Activated CD8-positive, alpha-beta memory T cell treated with anti-CD3 and anti-CD28 coated beads for 24 hours (primary cell): Measurements from ENCODE around the gene ADGRL2.
"Not testable (repeated sequence)": the region's sequence is repeated elsewhere in the genome, so short reads cannot be mapped to it uniquely, and the experiment has no call there.

ENCODE experiments used
- DNase-seq: peaks from one replicate; pipeline ENCODE4 v3.0.0-alpha.2; 2020

The ADGRL2 gene

DNA sequence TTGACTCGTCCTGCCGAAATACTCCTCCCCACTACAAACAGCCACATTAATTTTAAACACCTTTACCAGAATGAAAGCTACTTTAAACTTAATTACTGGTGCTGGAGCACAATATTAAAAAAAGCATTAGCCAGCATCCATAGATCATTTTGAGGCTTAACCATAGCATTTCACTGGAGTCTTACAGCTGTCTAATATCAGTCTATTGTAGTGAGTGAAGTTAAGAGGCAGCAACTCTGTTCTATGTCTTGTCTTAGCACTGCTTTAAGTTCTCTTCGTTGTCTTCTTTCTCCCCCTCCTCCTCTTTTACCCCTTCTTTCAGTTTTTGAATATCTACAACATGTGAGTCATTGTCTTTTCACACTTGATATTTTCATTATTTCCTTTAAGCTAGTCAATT lies 49.3 kb downstream of the ADGRL2 start:
- DNase-seq = no peak

DNA sequence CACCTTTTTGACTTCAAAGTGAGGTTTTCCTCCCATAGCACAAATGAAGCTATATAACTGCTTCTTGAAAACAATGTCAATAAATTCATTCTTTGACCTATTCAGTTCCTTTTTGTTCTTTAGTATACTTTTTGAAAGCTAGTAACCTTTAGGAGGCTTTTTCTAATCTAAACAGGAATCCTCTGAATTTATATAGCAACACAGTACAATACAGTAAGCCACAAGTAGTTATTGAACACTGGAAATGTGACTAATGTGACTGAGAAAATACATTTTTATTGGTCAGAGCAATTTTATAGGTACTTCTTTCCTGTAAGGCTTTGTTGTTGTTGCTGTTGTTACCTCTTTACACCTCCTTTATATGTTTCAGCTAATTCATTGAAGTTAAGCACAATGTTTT lies 49.8 kb downstream of the ADGRL2 start:
- DNase-seq = no peak

DNA sequence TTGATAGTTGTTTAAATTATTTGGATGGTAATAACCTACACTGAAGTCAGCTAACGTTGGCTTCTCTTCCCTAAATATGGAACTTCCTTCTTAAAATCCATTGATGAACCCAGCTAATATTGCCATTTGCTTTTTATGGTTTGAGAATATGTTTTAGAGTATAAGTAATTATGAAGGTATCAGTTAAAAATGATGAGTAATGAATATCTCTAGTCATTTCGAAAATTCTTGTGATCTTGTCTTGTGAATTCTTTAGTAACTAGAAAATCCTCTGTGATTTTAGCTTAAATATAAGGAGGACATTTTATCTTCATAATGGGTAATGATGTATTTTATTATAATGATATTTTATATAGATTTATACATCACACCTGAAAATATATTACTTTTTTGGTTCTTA lies 50.5 kb downstream of the ADGRL2 start:
- DNase-seq = no peak

DNA sequence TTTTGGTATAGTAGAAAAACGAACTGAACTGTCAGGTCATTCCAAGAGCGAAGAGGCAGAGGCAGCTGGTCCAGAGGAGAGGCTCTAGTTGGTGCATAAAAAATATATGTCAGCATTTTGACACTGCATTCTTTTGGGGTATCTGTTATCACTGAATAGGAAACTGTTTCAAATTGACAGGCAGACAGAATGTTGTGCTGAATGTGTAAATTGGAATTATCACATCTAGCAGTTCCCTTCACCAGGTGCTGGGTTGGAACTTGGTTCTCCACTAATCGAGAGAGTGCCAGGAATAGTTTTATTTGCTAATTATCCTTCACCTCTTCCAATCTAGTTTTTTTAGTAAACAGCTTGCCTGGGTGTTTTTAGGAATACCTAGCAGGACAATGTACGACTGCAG lies 52.2 kb downstream of the ADGRL2 start:
- no peak for DNase-seq

DNA sequence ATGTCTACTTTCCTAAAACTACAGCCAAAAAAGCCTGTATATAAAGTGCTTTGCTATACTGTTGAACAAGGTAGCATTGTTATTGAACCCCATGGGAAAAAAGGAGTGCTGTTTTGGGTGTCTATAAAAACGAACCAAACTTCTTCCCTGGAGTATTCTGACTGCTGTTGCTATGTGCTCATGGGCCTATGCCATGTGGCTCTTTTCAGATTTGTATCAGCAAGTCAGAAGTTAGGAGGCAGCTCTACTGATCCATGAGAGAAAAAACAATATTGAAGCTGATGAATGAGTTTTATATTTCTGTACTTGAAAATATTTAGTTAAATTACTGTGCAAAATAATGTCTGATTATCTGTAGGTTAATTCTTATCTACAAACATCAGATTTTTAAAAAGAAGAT lies 66.5 kb downstream of the ADGRL2 start:
- no peak for DNase-seq

DNA sequence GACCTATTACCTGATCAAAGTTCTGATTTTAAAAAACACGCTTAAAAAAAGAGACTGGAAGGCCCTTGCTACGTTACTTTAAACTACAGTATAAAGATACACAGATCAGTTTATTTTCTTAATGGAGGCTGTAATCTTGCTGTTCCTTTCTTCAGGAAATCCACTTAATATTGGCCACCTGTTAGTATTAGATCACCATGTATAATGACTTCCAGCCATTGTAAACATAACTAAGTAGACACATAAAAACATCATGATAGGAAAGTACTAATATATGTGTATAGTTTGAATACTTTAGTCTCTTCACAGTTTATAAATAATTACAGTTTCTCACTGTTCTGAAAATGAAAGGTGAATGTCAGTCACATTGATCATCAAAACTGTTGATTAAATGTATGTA lies 68.6 kb downstream of the ADGRL2 start:
- DNase-seq = no peak

DNA sequence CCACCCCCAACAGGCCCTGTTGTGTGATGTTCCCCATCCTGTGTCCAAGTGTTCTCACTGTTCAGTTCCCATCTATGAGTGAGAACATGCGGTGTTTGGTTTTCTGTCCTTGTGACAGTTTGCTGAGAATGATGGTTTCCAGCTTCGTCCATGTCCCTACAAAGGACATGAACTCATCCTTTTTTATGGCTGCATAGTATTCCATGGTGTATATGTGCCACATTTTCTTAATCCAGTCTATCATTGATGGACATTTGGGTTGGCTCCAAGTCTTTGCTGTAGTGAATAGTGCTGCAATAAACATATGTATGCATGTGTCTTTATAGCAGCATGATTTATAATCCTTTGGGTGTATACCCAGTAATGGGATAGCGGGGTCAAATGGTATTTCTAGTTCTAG lies 70.4 kb downstream of the ADGRL2 start:
- DNase-seq = not testable (repeated sequence)

DNA sequence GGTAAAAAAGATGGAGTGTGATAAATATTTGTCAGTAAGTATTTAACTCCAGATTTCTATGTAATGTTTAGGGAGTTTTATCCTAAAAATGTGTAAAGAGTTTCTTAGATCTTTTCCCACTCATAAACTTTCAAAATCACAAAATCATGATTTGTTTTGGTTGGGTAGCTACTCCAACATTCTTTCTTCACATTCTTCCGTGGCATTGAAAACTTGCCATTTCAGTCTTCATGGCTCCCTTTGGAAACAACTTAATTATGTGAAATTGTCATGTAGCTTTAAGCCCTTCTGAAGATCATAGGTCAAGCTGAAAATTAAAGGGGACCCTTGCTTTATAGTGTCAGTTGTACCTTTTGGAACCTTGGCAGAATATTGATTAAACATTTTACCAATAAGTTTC lies 73.2 kb downstream of the ADGRL2 start:
- DNase-seq = no peak

DNA sequence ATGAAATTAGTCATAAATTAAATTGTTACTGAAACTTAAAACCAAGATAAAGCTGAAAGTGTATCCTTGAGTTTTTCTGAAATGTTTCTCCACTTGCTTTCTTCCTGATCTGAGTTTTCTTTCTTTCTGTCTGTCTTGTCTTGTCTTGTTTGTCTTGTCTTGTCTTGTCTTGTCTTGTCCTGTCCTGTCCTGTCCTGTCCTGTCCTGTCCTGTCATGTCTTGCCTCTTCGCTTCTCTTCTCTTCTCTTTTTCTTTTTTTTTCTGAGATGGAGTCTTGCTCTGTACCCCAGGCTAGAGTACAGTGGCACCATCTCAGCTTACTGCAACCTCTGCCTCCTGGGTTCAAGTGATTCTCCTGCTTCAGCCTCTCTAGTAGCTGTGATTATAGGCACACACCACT lies 73.7 kb downstream of the ADGRL2 start:
- no peak for DNase-seq

DNA sequence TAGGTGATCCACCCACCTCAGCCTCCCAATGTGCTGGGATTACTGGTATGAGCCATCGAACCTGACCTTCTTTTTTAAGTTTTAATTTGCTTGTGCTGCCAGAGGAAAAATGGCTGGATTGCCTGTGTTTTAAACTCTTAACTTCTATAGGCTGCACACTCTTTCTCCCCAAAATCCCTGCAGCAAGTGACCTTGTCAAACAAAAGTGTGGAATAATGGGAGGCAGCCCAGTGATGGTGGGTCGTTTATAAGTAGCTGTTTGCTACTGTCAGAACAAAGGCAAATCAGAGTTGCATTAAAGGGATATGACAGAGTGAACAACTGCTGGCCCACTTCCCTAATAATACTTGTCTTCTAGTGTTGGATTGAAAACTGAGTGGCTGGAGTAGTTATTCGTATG lies 74.2 kb downstream of the ADGRL2 start:
- DNase-seq = no peak

DNA sequence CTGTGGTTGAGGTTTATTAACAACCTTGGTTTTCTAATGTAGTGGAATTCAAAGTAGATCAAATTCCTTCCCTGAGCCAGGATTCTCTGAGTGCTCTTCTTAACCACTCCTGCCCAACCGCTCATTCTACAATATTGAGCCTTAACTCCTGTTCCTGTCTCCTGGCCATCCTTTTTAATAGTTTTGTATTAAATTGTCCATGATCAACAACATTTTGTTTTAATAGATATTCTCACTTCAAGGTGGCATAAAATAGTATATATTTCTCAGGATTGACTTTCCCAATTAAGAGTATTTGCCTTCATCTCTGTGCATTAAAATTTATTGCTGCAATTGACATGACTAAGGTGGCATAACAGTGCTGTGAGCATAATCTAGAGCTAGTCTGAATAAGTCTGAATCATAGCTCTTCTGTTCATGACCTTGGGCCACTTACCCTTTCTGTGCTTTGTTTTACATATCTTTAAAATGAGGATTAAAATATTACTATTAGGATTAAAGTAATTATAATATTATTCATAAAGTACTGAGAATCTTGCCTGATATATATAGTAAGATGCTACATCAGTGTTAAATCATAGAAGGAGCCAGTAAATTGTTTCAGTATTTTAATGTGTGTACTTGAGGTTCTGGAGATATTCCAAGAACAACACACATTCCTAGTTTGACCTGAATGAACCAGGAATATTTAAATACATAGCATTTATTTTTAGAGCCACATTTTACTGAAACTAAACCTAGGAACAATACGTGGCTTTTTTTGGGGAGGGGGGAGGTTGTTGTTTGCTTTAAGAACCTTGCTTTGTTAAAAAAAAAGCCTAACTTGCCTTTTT lies 76.4 kb downstream of the ADGRL2 start:
- DNase-seq = no peak

DNA sequence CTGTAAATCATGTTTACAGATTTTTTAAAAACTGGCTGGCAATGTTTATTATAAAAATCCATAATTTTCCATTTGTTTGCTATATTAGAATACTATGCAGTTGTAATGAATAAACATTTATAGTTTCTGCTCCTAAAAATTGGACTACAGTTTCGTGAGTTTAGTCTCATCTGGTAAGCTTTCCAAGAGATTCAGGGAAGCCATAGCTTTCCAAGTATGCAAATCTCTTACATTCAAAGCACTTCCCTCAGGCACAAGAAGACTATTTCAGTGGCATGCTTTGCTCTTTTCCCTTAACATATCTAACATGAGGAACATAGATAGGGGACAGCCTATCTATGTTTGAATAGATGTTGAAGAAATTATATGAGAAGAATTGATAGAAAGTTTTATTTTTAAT lies 77.2 kb downstream of the ADGRL2 start:
- no peak for DNase-seq

DNA sequence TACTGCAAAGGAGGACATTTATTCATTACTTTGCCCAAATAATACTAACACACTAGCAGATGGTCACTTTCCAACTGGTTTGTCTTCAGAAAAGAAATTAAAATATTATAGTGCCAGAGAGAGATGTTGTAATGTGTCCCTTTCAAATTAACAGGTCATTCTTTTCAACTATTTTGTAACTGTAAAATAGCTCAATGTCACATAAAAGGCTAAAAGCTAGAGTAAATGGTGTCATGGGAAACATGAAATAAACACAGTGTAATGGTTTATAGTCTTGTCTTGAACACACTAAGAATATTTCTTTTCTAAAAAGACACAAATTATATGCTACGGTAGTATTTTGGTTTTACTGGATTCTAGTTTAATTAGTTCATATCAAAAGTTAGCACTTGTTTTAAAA lies 77.8 kb downstream of the ADGRL2 start:
- no peak for DNase-seq

DNA sequence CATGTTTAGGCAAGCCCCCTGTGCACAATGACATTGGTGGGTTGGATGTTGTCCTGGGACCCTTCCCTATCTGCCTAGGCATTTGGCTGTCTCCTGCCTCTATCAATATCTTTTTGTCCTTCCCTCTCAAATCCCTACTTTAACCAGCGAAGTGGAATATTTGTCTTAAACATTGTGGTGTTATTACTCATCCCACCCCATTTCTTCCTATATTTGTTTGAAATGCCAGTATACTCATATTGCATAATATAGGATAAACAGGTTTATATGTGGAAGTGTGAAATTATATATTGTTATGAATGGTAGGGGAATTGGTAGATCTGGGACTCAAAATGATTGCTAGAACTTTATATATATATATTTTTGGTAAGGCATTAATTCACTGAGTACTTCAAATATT lies 80.0 kb downstream of the ADGRL2 start:
- no peak for DNase-seq

DNA sequence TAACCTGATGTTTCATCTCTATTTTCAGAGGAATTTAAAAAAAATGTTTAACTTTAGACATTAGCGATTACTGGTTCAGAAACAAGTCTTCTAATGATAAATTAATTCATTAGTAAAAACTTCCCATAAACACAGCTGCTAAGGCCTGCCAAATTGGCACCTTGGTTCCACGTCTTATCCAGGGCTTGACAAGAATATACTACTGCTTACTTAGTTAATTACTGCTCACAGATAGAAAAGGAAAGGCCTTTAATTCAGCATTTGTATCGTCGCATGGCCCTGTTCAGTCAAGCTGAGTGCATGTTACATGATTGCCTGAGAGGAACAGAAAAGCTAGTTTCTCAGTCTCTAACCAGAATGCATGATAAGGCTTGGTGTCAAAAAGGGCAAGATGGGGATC lies 84.6 kb downstream of the ADGRL2 start:
- no peak for DNase-seq

DNA sequence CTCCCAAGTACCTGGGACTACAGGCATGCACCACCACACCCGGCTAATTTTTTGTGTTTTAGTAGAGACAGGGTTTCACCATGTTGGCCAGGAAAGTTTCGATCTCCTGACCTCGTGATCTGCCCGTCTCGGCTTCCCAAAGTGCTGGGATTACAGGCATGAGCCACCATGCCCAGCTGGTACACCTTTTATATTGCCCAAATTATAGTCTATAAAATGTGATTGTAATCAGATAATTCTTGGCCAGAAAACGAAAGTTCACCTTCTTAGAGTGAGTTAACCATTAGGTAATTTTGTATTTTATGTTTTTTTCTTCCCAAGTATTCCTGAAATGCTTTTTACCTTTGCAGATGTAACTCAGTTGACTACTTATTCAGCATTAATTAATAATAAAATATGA lies 85.6 kb downstream of the ADGRL2 start:
- DNase-seq = not testable (repeated sequence)

DNA sequence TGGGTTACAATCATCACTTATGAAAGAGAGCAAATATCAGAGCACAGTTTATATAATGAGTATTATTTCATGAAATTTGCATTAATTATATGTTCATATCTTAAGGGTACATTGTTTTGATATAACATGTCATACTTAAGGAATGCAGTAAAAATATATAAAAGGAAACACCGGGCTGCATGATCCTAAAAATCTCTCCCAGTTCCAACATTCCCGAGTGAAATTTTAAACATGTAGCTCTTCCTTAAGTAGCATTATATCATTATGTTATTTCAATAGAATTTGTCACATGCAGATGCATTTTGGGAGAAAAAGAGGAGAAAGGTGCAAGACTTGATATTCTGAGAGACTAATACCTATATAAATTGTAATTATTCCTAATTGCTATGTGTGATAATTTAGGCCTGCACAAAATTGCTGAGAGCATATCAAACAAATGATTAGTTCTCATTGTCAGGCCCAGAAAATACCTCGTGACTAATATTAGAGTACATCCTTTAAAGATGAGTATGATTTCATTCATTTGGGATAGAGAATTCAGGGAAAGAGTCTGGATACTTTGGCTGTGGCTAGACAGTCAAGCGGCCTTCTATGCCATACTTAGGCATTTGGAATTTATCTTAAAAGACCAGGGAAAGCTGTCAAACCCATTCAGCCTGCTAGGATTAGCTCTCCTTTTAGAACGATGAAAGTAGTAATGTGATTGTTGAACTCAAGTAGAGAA lies 86.8 kb downstream of the ADGRL2 start:
- DNase-seq = no peak

DNA sequence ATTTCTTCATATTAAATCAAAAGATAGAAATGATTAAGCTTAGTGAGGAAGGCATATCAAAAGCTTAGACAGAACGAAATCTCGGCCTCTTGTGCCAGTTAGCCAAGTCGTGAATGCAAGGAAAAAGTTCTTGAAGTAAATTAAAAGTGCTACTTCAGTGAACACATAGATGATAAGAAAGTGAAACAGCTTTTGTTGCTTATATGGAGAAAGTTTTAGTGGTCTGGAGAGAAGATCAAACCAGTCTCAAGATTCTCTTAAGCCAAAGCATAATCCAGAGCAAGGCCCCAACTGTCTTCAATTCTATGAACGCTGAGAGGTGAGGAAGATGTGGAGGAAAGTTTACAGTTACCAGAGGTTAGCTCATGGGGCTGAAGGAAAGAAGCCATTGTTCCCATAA lies 88.4 kb downstream of the ADGRL2 start:
- no peak for DNase-seq

DNA sequence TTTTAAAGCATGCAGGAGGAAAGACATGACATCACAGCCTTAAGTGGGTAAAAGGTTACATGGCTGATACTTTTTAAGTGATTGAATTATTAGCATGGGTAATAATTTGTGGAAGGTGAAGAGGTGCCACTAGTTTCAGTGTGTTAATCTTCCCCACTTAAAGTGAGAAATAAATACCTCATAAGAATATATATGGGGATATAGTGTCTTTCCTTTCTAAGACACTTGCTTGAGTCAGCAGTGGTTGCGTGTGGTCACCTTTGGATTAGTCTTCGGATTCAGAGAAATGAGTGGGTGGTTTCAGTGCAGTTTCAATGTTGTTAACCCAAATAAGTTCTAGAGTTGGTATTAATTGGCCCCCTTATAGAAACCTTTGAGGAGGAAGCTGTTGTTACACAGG lies 94.1 kb downstream of the ADGRL2 start:
- DNase-seq = no peak

DNA sequence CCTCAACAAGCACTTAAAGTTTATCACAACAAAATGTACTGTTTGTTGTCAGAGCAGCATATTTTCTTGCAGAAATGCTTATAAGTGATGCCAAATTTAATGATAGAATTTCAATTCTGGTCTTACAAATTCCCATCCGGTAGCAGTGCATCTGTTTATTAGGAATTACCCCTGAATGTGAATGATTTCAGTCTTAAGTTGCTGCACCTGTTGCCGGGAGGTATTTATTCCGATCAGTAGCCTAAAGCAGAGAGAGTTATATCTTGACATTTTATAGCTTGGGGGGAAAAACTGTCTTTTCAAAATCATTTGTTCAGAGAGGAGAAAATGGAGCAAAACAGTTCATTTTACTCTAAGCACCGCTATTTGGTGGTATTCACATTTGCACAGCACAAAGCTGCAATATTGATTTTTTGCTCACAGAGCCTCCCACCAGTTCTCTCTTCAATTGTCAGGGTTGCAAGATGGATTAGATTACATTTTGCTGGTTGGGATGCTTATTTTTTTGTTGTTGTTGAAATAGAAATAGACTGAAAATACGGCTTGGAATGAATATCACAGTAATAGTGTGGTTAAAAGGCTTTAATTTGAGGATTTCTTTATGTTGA lies 98.6 kb downstream of the ADGRL2 start:
- DNase-seq = no peak

DNA sequence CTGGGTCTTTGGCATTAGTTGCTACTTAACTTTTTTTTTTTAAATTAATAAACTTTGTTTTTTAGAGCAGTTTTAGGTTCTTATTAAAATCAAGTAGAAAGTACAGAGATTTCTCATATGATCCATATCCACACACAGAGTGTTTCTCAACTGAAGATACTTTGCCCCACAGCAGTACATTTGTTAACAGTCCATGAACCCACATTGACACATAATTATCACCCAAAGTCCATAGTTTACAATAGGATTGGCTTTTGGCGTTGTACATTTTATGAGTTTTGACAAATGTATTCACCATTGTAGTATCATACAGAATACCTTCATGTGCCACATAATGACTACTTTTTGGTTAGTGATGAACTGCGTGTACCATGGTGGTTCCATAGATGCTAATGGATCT lies 106.8 kb downstream of the ADGRL2 start:
- DNase-seq = no peak

DNA sequence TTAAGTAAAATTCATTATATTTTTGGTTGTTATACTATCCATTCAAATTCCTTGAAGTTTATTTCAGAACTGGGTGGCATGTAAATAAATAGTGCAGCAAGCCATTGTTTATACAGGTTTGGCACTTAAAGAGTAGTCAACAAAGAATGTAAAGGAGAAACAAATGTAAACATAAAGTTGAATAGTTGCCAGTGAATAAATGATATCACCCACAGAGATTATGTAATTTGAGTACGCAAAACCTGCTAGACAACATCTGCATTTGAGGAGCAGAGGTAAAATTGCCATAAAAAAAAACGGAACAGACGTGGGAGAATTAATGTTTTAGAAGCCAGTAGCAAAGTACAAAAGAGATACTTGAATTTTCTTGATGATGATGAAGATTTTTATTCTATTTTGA lies 111.6 kb downstream of the ADGRL2 start:
- no peak for DNase-seq

DNA sequence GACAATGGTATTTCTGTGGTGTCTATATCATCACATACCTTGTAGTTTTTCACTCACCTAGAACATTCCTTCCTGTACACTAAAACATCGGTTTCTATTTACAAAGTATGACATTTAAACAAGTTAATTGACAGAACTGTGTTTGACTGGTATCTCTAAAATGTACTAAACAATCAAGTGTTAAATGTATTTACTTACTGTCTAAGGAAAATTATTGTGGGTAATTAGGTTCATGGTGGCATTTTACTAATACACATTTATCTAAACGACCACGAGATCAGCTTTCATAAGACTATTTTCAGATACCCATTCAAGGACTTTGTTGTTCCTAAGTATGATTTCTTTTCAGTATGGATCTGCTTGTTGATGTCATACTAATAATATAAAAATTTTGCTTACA lies 115.2 kb downstream of the ADGRL2 start:
- DNase-seq = no peak

DNA sequence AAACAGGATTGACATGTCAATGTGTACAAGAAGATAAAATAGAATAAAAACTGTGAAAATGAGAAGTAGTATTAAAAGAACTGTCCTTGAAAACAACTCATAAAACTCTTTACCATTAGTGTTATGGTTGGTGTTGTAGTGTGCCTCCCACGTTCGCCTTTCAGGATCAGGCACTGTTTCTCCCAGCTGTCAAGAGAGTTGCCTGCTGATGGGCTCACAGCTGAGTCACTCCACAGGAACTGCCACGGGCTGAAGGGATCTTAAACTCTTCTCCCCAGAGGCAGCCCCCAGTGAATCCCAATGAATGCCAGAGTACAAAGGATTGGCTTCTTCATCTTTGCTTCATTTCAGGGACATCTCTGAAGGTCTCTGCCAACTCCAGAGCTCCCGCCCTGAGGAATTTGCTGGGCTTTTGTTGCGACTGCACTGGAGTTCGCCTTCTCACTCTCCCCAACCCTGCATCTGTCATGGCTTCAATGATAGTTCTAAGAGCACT lies 119.6 kb downstream of the ADGRL2 start:
- no peak for DNase-seq
